HL-60 (cell line): Measurements from ENCODE around the gene NF1.
"Not testable (repeated sequence)": the region's sequence is repeated elsewhere in the genome, so short reads cannot be mapped to it uniquely, and the experiment has no call there.

Source experiments
- DNase-seq, 2 experiments: peaks; one replicate each; pipeline ENCODE4 v3.0.0-alpha.2; 2010 to 2020; ENCODE audit warnings: low read depth in 1 of 2, low spot score in 1 of 2
- H3K27ac ChIP-seq: fragments of 250-450 bp; sonication (Bioruptor Pico); replicated peaks from 2 replicates; pipeline ENCODE4 v1.5.1; 2020; ENCODE audit warnings: mild to moderate bottlenecking, moderate library complexity
- H3K27me3 ChIP-seq: fragments of 250-450 bp; sonication (Bioruptor Pico); 2 replicates; pipeline ENCODE4 v1.5.1; 2021; ENCODE audit warnings: mild to moderate bottlenecking, moderate library complexity; ENCODE audit not compliant: insufficient read depth, poor library complexity, severe bottlenecking
- H3K4me3 ChIP-seq: replicated peaks from 2 replicates; pipeline ENCODE4 v1.5.1; 2011; ENCODE audit warnings: mild to moderate bottlenecking, control low read depth, low read length; ENCODE audit not compliant: insufficient read depth
- CTCF ChIP-seq: IDR thresholded peaks from one replicate; pipeline ENCODE4 v1.5.1; 2011; ENCODE audit warnings: low read length, control low read depth, inconsistent platforms; ENCODE audit not compliant: insufficient read depth
- GABPA ChIP-seq: IDR thresholded peaks from 2 replicates; pipeline ENCODE4 v1.6.1; 2012; ENCODE audit warnings: low read depth
- POLR2AphosphoS5 ChIP-seq: IDR thresholded peaks from 2 replicates; pipeline ENCODE4 v1.6.1; 2012; ENCODE audit warnings: low read depth
- REST ChIP-seq: IDR thresholded peaks from 2 replicates; pipeline ENCODE4 v1.6.1; 2012; ENCODE audit warnings: low read depth; ENCODE audit not compliant: insufficient replicate concordance
- SPI1 ChIP-seq: IDR thresholded peaks from 2 replicates; pipeline ENCODE4 v1.6.1; 2012; ENCODE audit warnings: low read depth, mild to moderate bottlenecking, borderline replicate concordance

The NF1 gene

DNA sequence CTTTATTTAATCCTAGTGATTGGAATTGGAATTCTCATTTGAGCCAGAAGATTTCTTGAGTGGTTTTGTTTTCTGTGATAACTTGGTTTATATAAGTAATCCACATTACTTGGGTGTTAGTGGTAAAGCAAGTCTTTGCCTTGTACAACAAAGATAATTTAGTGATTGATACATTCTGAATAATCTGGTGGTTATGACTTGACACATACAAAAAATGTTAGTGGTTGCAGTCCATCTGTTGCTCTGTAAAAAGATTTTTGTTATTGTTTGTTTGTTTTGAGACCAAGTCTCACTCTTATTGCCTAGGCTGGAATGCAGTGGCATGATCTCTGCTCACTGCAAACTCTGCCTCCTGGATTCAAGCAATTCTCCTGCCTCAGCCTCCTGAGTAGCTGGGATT lies 189.1 kb downstream of the NF1 start:
- DNase-seq = no peak
- no peak overlapping the region for H3K4me3 ChIP-seq
- no peaks in the 10 kb centered on the region for H3K27me3 ChIP-seq
- H3K27ac ChIP-seq = no peak overlapping the region
- TF ChIP-seq SPI1 = no peak
- no peak for TF ChIP-seq POLR2AphosphoS5
- no peak for TF ChIP-seq GABPA
- TF ChIP-seq REST = no peak
- no peak for TF ChIP-seq CTCF

GRCh38 chr17:31286587-31286986 lies 191.8 kb downstream of the NF1 start:
- no peak overlapping the region for H3K4me3 ChIP-seq
- TF ChIP-seq REST = no peak
- TF ChIP-seq CTCF = no peak
- TF ChIP-seq SPI1 = no peak
- no peak for TF ChIP-seq GABPA
- no peak for TF ChIP-seq POLR2AphosphoS5
- DNase-seq = no peak
- no peak overlapping the region for H3K27ac ChIP-seq
- no peaks in the 10 kb centered on the region for H3K27me3 ChIP-seq

DNA sequence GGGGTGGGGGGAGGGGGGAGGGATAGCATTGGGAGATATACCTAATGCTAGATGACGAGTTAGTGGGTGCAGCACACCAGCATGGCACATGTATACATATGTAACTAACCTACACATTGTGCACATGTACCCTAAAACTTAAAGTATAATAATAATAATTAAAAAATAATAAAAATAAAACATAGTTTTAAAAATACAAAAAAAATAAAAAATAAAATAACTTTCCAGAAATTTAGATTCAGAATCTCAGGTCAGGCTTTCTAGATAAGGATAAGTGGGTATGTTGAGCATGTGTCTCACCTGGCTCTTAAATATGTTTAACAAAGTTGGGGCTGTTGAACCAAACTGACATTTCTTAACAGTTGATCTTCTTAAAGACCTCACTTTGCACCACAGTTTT lies 193.2 kb downstream of the NF1 start:
- DNase-seq, H3K4me3 ChIP-seq, H3K27ac ChIP-seq: not testable (repeated sequence)

GRCh38 chr17:31289790-31290189 lies 195.0 kb downstream of the NF1 start:
- TF ChIP-seq POLR2AphosphoS5 (no peak), CTCF (no peak), SPI1 (no peak), GABPA (no peak), REST (no peak)
- no peak for DNase-seq
- Histone ChIP-seq H3K27me3 (no peaks in the 10 kb centered on the region), H3K4me3 (no peak overlapping the region), H3K27ac (peak overlapping the region; percentile 0; the same call in 1 of the 2 replicates)

More for the DNA sequence above, 193.2 kb downstream of the NF1 start:
- H3K27me3 ChIP-seq = not testable (repeated sequence)
